Non-pigmented ciliary epithelial cell (primary cell): ENCODE measurements around the gene DCDC2C.

Experiments used
- DNase-seq: peaks from one replicate; pipeline ENCODE4 v3.0.0-alpha.2; 2010; ENCODE audit warnings: low read depth

The DCDC2C gene

DNA sequence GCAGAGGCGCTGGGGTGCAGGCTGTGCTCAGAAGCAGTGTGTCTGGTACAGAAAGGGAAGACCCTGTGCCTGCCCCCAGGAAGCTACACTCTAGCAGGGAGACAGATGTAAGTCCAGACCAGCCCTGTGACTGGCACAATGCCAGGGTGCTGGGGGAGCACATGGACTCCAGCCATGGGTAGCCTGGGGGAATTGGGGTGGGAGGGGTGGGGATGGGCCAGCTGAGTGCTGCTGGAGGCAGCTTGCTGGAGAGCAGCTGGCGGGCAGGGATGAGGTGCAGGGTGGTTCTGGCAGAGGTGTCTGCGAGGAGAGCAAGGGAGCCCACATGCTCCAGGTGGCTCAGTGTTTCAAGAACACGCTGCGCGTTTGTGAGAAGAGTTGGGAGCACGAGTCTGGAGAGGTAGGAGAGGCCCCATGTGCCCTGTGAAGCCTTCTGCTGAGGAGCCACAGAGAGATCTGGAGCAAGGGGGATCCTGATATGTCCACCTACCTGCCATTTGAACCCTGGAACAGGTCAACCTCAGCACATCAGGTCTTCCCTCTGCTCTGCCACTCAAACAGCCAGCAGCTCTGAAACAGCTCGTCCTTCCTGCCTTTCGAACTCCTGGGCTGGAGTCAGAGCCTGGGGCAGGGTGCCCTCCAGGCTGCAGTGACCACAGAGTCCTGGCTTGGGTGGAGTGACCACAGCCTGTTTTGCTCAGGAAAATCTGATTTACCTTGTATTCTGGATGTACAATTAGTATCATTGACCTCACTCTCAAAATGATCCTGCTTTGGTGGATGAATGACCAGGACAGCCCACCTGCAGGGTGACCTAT, 30.3 kb upstream of the DCDC2C start:
- DNase-seq, result no peak

DNA sequence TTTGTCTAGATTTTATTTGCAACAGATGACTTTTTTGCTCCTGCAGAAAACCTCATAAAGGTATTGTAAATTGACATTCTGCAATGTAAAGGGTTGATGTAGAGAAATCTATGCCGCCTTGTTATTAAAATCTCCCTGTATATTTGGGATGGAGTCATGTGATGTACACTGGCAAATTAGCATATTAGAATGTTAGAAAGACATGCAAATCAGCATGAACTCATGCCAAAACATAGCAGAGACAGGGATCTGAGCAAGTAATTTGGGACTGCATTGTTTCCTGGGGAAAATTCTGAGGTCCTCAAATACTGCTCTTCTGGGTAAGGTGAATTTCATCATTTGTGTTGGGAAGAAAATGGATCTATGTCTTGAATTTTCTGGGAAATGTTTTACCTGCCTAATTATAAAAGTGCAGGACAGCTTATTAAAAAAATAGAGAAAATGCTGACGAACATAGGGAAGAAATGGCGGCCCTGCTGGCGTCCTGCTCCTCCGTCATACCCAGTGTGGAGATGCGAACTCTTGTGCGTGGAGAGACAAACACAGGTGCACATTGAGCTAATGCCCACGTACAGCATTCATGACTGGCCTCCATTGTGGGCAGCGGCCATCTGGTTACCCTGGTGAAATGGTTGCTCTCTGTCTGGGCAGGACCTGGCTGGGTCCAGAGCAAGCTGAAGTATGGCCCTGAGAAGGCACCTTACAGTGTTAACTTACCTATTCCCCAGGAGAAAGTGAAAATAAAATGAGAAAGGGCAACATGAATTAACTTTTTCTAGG, 29.1 kb upstream of the DCDC2C start:
- no peak for DNase-seq

DNA sequence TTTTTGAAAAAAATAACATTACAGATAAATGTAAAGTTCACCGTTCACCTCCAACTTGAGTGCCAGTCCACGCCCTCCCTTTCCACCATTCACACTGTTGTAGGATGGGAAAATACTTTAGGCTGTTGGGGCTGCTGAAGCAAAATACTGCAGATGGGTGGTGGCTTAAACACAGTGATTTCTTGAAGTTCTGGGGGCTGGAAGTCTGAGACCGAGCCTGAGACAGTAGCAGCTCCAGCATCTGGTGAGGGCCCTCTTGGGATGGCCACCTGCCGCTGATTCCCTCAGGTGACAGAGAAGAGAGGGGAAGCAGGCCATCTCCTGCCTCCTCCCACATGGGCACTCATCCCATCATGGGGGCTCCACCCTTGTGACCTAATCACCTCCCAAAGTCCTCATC, 27.7 kb upstream of the DCDC2C start:
- DNase-seq, result no peak

DNA sequence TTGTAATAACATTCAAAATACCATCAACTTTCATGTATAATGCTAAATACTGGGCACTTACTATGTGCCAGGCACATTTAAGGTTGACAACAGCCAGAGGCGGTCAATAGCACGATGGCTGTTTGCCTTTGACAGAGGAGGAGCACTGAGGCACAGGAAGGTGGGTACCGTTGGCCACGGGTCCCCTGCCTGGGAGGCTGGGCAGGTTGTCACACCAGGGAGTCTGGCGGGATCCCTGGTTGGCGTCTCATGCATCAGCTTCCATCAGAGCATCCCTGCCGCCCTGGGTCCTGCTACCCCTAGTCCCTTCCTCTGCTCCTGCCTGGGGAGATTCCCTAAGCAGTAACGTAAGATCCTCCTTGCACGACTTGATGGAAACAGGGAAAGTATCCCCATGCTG, 25.9 kb upstream of the DCDC2C start:
- DNase-seq, result no peak

DNA sequence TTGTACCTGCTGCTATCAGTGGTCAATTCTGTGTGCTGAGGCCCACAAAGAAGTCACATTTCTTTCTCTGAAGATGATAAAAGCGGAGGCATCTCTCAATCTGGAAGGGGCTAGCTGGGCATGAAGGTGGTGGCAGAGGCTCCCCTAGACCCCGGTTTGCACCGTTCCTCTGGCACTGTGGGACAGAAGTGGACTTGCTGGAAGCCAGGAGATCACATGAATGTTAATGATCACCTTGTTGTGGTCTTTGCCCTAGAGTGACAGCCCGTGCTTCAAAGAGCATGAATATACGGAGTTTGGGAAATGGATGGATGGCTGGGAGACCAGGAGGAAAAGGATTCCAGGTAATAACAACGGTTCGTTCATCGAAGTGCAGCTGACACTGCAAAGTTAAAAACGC, 25.2 kb upstream of the DCDC2C start:
- DNase-seq, result no peak

DNA sequence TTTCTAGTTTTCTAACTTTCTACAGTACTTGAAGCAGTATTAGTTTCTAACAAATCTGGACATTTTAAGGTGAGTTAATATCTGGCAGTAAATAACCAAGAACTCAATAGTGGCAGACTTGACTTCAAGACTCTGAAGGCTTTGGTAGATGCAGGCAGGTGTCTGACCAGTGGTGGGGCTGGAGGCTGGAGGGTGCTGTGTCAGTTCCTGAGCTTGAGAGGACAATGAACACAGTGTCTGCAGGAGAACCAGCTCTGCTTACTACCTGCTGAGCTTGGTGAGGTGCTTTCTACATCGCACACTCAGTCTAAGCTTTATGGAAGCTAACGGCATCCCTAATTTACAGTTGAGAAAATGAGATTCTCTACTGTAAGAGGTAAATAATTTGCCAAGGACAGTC, 24.2 kb upstream of the DCDC2C start:
- no peak for DNase-seq

DNA sequence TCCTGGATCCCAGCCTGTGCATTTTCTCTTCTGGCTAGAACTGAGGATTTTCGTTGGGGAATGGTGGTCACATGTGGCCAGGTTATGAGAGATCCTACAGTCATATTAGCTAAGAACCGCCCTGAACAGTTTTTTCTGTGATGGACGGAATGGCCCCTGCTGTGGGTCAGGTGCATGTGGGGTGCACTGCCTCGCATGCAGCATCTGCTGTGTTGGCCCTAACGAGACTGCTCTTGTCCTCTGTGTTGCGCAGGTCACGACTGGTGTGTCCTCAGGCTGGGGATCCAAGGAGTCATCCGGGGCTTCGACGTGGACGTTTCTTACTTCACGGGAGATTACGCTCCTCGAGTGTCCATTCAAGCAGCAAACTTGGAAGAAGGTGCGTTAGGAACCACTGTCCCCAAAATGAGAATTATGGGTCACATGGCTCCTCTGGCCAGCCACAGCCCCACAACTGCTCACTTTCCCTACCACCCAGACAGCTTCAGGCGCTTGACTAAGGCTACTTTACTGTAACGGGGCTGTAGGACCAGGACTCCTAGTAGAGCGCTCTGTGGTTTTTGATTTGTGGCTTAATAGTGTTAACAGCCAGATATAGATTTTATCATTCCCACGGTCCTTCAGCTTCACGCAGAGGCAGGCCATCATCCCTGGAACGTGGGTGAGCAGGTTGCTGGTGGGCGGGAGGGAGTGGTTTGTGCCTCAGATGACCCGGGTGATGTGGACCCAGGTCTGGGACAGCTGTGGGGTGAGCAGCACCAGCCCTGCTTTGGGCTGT, 23.6 kb upstream of the DCDC2C start:
- DNase-seq, result no peak

DNA sequence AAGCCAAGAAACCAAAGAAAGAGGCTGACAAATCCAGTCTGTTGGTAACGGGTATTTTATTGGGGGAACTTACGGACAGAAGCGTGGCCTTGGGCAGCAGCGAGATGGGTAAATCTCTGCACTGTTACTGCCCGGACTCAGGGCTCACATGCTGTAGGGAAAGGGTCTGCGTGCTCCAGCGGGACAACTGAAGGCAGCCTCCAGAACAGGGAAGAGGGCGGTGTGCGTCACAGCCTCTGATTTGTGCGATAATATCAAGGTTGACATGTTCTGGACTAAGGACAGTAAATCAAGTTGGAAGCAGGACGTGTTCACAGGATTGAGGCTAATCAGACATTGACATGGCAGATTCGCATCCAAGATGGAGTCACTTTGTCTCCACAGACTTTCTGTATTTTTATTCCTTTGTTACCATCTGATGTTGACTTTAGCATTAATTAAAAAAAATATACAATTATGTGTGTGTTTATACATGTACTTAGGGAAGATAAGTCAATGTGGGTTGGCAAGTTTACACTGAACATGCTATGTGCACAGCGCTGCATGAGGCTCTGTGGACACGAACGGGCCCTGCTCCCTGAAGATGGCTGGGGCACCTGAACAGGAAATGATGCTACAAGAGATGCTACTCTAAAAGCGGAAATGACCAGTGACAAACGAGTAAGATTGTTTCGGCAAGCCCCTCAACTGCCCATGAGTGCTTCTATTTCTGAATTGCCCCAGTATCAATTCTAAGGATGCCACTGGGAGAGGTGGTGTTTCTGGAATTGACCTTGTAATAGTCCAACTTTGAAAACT, 22.6 kb upstream of the DCDC2C start:
- no peak for DNase-seq

DNA sequence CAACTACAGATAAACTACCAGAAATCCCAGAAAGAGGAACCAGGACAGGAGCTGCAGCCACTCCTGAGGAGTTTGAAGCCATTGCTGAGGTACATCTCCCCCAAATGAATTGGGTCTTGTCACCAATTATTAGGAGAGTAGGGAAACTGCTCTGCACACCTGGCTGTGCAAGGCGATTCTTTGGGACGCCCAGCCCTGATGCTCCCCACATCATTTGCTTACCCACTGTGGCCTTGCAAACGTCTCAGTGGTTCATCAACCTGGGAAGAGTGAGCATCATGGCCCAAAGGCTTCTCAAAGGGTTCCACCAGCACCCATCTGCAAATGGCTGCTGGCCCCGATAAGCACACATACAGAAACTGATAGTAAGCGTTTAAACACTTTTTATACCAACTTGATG, 21.8 kb upstream of the DCDC2C start:
- no peak for DNase-seq

DNA sequence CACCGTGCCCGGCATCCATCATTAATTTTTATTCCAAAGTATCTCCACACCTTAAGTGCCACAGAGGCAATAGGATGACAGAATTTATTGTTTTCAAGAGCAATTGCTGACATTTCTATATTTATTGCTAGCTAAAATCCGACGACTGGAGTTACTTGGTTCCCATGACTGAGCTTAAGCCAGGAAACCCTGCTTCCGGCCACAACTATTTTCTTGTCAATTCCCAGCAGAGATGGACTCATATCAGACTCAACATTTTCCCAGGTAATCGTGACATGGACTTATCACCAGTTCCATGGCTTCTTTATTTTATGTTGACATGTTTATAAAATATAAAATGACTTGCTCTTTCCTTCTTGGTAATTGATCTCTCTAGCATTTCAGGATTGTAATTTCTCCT, 20.6 kb upstream of the DCDC2C start:
- DNase-seq, result no peak

DNA sequence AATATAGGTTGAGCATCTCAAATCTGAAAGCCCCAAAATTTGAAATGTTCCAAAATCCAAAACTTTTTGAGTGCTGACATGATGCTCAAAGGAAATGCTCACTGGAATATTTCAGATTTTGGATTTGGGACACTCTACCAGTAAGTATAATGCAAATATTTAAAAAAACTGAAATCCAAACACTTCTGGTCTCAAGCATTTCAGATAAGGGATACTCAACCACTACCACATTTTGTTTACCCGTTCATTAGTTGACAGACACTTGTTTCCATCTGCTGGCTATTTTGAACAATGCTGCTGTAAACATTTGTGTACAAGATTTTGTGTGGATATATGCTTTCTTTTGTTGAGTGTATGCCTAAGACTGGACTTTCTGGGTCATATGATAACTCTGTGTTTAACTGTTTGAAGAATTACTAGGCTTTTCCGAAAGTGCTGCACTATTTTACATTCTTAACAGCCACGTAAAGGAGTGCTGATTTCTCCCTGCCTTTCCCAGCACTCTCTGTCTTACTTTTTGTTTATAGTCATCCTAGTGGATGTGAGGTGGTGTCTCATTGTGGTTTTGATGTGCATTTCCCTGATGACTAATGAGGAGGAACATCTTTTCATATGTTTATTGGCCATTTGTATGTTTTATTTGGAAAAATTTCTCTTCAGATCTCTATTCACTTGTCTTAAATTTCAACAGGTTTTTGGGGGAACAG, 19.5 kb upstream of the DCDC2C start:
- no peak for DNase-seq

DNA sequence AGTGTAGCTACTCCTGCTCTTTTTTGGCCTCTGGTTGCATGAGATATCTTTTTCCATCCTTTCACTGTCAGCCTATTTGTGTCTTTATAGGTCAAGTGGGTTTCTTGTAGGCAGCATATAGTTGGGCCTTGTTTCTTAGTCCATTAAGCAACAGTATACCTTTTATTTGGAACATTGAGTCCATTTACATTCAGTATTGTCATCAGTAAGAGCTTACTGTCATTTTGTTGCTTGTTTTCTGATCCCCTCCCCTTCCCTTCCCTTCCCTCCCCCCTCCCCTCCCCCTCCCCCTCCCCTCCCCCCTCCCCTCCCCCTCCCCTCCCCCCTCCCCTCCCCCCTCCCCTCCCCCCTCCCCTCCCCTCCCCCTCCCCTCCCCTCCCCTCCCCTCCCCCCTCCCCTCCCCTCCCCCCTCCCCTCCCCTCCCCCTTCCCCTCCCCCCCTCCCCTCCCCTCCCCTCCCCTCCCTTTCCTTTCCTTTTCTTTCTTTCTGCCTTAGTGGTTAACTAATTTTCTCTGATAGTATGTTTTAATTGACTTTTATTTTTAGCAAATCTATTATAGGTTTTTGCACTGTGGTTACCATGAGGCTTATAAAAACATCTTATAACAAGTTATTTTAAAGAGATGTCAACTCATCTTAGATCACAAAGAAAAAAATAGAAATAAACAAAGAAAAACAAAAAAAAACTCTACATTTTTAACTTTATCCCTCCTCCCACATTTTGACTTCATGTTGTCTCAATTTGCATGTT, 13.2 kb upstream of the DCDC2C start:
- DNase-seq, result no peak

DNA sequence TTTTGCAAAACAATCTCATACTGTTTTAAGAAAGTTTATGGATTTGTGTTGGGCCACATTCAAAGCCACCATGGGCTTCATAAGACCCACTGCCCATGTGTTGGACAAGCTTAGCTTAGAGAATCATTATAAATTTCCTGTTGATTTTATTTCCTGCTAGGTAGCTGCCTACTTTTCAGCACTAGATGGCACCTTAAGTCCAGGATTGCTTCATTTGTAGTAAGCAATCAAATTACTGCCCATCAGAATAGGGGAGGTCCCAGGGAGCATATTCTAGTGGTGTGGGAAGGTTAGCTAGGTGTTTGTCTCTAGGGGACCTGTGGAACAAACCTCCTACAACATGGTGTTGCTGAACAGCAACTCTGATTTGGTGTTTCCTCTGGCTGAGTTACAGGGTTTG, 11.0 kb upstream of the DCDC2C start:
- peak; percentile 6 for DNase-seq

DNA sequence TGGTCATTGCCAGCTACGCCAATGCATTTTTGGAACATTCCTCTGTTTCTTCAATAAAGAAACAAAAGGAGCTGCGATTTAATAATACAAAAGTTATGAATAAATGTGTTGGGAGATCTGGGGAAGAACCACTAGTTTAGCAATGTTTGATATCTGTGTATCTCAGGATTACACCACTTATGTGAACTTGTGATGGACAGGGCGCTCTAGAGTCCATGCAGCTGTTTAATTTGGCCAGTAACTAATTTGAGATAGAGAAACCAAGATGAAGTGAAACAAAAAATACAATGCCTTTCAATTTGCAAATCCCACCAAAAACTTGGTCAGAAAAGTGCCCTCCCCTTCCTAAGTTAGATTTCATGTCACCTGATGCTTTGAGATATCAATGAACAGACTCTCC, 6.8 kb upstream of the DCDC2C start:
- DNase-seq, result no peak

DNA sequence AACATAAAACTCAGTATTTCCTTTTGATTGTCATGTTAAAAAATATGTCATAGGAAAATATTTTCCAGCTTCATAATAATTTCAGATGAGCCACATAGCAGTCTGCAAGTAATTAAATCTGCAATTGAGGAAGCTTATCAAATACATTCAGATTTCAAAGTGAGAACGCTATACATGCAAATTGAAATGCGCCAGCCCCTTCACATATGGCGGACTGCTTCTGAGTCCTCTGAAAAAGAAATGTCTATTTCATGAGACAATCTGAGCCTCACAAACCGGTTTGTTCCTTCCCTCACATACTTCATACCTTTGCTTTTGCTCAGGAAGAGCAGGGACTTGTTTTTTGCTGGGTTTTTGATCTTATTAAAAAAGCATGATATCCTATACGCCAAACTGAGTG, 2.3 kb upstream of the DCDC2C start:
- no peak for DNase-seq

DNA sequence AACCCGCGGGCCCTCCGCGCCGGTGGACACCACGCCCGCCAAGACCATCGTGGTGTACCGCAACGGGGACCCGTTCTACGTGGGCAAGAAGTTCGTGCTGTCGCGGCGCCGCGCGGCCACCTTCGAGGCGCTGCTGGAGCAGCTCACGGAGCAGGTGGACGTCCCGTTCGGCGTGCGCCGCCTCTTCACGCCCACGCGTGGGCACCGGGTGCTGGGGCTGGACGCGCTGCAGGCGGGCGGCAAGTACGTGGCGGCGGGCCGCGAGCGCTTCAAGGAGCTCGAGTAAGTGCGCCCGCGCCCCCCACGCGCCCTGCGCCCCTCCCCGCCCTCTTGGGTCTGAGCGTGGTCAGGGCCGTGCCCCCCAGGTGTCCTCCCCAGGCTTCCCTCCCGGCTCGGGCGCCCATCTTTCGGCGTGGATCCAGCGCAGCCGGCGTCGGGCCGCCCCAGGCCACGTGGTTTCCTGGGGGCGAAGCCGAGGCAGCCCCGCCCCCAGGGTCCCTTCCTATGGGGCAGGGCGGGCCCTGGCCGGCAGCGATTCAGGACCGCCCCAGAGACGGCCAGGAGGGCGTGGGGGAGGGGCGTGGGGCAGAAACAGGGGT, 481 bp downstream of the DCDC2C start:
- no peak for DNase-seq

DNA sequence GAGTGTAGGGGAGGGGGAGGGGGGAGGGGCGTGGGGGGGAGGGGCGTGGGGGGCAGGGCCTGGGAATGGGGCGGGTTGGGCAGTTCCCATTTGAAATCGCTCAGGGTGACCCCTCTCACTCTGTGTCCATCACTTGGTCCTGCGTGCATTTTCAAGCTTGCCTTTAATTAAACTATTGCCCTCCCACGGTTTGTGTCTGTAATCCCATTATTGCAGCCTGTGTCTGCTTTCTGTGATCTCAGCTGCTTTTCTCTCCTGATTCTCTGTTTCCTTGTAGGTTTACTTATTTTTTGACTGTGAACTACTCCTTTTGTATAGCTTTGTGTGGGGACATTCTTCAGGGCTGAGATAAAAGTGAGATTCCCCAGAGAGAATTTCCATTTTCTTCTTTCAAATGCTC, 1.3 kb downstream of the DCDC2C start:
- no peak for DNase-seq

DNA sequence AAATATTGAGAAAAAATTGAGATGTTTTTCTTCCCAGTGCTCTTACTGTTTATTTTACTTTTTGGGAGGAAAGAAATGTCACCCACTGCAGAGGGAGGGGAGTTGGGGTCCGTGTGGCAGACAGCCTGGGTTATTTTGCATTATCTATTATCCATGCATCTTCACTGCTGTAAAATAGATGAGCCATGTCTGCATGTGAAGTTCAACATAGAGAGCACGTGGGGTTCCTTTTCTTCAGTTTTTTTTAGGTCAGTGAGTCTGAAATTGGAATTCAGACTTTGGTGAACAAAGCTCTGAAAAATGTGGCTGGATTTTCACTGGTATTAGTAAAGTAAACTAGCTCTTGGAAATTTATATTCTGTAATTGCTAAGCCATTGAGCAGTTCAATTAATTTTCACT, 2.4 kb downstream of the DCDC2C start:
- no peak for DNase-seq

DNA sequence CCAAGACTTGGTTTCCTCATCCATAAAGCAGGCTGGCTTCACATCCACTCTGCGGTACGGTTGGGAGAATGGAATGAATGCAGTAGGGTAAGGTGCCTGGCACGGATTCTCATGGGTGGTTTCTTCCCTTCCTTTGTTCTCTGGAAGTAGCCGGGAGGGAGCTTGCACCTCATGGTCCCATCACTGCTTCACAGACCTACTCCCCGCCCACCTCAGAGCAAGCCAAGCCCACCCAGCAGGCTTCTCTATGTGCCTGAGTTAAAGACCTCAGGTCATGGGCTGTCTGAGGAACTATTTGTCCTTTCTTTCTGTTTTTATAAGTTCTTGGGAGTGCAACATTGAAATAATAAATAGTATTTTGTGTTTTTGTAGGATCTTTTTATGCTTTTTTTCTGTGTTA, 3.5 kb downstream of the DCDC2C start:
- DNase-seq, result no peak

DNA sequence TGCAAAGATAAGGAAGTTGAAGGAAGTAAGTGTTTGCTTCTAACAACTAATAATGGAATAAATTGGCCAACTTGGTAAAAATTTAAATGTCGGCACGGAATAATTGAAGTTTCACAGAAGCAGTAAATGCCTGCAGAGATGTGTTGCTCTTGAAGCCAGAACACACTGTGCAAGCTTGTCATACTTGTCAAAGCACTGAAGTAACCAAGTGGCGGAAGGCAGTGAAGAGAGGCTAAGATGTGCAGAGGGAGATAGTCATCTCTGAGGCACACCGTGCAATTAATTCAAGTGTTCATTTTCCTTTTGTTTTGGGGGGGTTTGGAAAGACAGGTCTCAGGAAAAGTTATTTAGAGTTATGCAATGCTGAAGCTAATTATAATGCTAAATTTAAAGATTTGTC, 5.2 kb downstream of the DCDC2C start:
- DNase-seq, result no peak
